ENCODE results near the gene NPB.

- TF ChIP-seq EZH2 (IDR thresholded peaks at IDR 0.05; ENCODE audit: borderline replicate concordance, insufficient read depth, low read depth, low read length, poor library complexity, severe bottlenecking) (no peak), CTCF (IDR thresholded peaks at IDR 0.05) (no peak)
Measured at GRCh38 chr17:81867170-81867990, 34.7 kb upstream of the NPB start.

Data from B cell (primary cell).